ENCODE data around the gene METTL21A.
"Not testable (repeated sequence)": the region's sequence is repeated elsewhere in the genome, so short reads cannot be mapped to it uniquely, and the experiment has no call there.

Gene METTL21A

DNA sequence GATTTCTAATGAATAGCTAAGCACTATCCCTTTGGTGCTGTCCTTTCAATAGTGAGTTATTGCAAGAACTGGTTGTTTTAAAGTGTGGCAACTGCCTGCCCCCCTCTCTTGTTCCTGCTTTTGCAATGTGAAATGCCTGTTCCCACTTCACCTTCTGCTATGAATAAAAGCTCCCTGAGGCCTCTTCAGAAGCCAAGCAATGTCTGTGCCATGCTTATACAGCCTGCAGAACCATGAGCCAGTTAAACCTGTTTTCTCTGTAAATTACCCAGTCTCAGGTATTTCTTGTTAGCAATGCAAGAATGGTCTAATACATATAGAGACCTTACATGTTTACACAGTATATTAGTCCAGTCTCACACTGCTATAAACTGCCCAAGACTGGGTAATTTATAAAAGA is 15.0 kb upstream of the METTL21A start:
- ChIA-PET CTCF (interaction anchor here (0.8 to 1.4 kb wide), 2 partner anchors 11 to 13 kb away, joined by 4 to 7 read pairs; no protein-coding TSS in a partner anchor), POLR2A (no interaction called here)
- TF ChIP-seq, protein P1, sequence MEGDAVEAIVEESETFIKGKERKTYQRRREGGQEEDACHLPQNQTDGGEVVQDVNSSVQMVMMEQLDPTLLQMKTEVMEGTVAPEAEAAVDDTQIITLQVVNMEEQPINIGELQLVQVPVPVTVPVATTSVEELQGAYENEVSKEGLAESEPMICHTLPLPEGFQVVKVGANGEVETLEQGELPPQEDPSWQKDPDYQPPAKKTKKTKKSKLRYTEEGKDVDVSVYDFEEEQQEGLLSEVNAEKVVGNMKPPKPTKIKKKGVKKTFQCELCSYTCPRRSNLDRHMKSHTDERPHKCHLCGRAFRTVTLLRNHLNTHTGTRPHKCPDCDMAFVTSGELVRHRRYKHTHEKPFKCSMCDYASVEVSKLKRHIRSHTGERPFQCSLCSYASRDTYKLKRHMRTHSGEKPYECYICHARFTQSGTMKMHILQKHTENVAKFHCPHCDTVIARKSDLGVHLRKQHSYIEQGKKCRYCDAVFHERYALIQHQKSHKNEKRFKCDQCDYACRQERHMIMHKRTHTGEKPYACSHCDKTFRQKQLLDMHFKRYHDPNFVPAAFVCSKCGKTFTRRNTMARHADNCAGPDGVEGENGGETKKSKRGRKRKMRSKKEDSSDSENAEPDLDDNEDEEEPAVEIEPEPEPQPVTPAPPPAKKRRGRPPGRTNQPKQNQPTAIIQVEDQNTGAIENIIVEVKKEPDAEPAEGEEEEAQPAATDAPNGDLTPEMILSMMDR (IDR thresholded peaks at IDR 0.05; ENCODE audit: control extremely low read depth, extremely low read depth, low read depth, missing control alignments): no peak
- no peak for DNase-seq (ENCODE audit: extremely low spot score)

DNA sequence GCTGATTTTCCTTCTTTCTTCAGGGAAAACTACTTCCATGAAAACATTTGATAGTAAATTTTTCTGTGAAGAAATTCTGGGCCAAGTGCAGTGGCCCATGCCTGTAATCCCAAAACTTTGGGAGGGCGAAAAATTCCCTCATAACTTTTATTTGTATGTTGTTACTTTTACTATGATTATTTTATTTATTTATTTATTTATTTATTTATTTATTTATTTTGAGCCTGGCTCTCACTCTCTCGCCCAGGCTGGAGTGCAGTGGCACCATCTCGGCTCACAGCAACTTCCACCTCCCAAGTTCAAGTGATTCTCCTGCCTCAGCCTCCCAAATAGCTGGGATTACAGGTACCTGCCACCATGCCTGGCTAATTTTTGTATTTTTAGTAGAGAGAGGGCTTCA is 14.1 kb upstream of the METTL21A start:
- CTCF ChIA-PET: interaction anchor here (0.8 to 1.6 kb wide), 3 partner anchors 12 to 53 kb away, joined by 3 to 7 read pairs (median 4); no protein-coding TSS in a partner anchor
- DNase-seq (ENCODE audit: extremely low spot score); POLR2A ChIA-PET: not testable (repeated sequence)

DNA sequence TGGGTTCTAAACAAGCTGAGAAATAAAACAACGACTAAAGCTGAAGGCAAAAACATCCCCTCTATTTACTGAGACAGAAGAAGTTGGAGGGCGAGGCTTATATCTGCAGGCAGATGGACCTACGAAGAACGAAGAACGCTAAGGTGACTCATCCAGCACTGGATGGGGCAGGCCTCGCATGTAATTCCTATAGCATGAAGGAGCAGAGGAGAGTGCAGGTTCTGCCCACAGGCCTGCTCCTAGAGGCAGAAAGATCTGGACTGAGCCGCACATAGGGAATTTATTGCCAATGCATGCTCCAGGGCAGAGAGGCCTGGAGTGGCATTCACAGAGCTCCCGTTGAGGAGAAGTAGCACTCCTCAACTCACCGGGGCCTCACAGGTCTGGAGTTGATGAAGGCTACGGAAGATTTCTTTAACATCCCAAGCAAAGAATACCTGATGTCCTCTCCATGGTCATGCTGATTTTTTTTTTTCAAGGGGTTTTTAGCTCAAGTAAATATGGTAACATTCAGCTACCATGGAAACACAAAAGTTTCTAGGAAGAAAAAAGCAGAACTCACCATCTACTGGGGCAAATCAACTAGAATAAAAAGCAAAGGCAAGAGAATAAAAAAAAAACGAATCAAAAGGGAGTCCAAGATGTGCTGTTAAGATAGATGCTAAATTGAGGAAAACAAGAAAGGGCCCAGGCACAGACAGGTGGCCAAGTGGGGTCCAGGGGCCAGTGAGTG is 10.4 kb upstream of the METTL21A start:
- ChIA-PET CTCF (interaction anchor here (1.3 to 3.7 kb wide), 4 partner anchors 9 to 110 kb away, joined by 4 to 29 read pairs (median 6); partner anchors contain the start of gene METTL21A), POLR2A (no interaction called here)
- no peak for DNase-seq (ENCODE audit: extremely low spot score)
- TF ChIP-seq, protein P1 (IDR thresholded peaks at IDR 0.05; ENCODE audit: control extremely low read depth, extremely low read depth, low read depth, missing control alignments): no peak

DNA sequence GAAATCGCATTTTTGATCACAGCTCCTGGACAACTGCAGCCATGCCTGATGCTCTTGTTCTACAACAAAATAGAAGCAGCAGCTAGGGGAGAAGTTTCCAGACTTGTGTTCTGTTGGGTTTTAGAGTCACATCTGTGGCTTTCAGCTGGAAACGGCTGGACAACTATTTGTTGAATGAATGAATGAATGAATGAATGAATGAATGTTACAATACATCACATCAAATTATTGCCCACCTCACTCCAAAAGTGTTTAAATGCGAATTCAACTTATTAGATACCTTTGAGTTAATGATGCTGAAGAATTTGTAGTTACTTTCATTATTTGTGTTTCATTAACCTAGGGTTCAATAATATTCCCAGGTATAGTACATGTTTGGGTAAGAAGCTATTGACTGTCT is 8.5 kb upstream of the METTL21A start:
- TF ChIP-seq, protein P1 (IDR thresholded peaks at IDR 0.05; ENCODE audit: control extremely low read depth, extremely low read depth, low read depth, missing control alignments): no peak
- CTCF ChIA-PET: interaction anchor here (1.0 to 1.3 kb wide), 6 partner anchors 8 to 399 kb away, joined by 3 to 5 read pairs (median 4); partner anchors contain the start of gene METTL21A
- POLR2A ChIA-PET: no interaction called here
- no peak for DNase-seq (ENCODE audit: extremely low spot score)

DNA sequence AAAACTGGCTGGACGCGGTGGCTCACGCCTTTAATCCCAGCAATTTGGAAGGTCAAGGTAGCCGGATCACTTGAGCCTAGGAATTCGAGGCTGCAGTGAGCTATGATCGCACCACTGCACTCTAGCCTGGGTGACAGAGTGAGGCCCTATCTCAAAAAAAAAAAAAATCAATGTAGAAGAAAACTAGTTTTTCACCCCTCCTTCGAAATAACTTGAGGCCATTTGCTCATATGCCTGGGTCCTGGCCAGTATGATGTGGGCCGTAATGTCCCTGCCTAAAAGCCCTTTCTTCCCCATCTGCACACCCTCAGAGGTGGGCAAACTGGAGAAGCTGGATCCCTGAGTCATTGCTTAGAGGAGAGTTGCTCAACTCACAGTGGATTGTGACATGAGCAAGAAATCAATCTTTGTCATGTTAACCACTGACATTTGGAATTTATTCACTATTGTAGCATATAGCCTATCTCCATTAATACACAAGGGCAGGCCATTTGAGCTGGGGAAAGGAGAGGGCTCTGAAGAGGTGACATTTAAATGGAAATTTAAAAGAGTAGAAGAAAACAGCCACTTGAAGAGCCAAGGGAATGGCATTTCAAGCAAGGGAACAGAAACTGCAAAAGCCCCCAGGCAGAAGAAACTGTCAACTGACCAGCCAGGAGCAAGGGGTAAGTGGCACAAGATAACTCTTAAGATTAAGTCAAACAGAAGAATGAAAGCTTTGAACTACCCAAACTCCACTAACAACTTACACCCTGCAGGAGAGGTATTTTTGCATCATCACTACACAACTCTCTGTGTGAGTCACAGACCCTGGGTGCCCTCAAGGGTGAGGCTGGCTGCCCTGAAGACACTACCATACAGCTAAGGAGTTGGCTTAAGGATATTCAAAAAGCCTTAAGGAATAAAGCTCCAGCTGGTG is 7.6 kb upstream of the METTL21A start:
- CTCF ChIA-PET: interaction anchor here (1.0 to 1.3 kb wide), 4 partner anchors 18 to 399 kb away, joined by 3 to 4 read pairs (median 3); no protein-coding TSS in a partner anchor
- no peak for DNase-seq (ENCODE audit: extremely low spot score)

DNA sequence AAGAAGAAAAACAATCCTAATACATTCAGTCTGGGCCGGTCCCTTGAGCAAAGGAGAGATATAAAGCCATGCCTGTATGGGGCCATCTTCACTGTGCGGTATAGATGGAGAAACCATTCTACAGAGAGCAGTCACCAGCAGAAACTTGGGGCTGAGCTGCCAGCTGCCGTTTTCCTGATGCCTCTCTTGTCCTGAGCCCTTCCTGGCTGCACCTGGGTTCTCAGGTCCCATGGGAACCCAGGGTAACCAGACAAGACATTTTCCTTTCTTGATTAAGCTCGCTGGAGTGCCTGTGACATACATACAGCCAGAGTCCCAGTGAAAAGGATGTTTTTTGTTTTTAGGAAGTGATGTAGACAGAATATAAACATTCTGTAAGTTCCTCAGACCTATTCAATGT is 5.3 kb upstream of the METTL21A start:
- TF ChIP-seq, protein P1 (IDR thresholded peaks at IDR 0.05; ENCODE audit: control extremely low read depth, extremely low read depth, low read depth, missing control alignments): no peak
- CTCF ChIA-PET: interaction anchor here (0.7 to 1.2 kb wide), 2 partner anchors 14 to 410 kb away, joined by 3 read pairs; no protein-coding TSS in a partner anchor
- POLR2A ChIA-PET: no interaction called here
- no peak for DNase-seq (ENCODE audit: extremely low spot score)

More for the DNA sequence above, 7.6 kb upstream of the METTL21A start:
- TF ChIP-seq, protein P1 (IDR thresholded peaks at IDR 0.05; ENCODE audit: control extremely low read depth, extremely low read depth, low read depth, missing control alignments): no peak
- POLR2A ChIA-PET: no interaction called here
